ENCODE measurements around the gene PTCH2.
A peak's percentile ranks its signal among the peaks of the same experiment; 100 is the strongest.

Gene PTCH2, protein sequence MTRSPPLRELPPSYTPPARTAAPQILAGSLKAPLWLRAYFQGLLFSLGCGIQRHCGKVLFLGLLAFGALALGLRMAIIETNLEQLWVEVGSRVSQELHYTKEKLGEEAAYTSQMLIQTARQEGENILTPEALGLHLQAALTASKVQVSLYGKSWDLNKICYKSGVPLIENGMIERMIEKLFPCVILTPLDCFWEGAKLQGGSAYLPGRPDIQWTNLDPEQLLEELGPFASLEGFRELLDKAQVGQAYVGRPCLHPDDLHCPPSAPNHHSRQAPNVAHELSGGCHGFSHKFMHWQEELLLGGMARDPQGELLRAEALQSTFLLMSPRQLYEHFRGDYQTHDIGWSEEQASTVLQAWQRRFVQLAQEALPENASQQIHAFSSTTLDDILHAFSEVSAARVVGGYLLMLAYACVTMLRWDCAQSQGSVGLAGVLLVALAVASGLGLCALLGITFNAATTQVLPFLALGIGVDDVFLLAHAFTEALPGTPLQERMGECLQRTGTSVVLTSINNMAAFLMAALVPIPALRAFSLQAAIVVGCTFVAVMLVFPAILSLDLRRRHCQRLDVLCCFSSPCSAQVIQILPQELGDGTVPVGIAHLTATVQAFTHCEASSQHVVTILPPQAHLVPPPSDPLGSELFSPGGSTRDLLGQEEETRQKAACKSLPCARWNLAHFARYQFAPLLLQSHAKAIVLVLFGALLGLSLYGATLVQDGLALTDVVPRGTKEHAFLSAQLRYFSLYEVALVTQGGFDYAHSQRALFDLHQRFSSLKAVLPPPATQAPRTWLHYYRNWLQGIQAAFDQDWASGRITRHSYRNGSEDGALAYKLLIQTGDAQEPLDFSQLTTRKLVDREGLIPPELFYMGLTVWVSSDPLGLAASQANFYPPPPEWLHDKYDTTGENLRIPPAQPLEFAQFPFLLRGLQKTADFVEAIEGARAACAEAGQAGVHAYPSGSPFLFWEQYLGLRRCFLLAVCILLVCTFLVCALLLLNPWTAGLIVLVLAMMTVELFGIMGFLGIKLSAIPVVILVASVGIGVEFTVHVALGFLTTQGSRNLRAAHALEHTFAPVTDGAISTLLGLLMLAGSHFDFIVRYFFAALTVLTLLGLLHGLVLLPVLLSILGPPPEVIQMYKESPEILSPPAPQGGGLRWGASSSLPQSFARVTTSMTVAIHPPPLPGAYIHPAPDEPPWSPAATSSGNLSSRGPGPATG

DNA sequence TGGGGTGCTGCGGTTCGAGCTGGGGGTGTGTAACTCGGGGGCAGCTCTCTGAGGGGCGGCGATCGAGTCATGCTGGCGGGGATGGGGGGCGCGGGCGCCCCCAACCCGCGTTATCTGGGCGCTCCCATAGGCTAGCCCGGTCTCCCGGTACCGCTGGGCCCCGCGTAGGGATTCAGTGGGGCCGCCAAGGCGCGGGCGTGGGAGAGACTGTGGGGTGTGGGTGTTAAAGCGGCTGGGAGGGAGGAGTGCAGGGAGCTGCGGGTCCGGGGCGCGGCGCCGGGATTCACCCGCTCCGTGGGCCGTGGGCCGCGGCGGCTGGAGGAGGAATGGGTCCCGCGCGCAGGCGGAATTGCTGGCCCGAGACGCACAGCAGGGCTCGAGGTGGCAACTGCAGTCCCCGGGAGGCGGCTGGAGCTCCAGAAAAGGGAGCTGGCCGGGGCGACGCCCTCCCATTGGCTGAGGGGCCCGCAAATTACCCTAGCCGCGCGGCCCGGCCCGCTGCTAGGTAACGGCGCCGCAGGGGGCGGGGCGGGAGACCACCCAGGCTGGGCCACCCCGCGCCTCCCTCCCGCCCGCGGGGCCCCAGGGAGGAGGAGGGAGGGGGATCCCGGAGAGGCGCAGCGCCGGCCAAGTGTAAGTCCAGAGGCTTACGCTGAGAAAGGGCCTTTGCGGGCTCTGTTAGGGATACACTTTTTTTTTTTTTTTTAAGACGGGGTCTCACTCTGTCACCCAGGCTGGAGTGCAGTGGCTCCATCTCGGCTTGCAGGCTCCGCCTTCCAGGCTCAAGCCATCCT, at the start of gene PTCH2:
Gene PTCH2 (minus strand): TSS at position 392 of the 794 bp plus-strand sequence. CDS start 321 bp downstream, at position 71.
- DNase-seq (ENCODE audit: low spot score), result peak; percentile 80
- TF ChIP-seq, protein P1, sequence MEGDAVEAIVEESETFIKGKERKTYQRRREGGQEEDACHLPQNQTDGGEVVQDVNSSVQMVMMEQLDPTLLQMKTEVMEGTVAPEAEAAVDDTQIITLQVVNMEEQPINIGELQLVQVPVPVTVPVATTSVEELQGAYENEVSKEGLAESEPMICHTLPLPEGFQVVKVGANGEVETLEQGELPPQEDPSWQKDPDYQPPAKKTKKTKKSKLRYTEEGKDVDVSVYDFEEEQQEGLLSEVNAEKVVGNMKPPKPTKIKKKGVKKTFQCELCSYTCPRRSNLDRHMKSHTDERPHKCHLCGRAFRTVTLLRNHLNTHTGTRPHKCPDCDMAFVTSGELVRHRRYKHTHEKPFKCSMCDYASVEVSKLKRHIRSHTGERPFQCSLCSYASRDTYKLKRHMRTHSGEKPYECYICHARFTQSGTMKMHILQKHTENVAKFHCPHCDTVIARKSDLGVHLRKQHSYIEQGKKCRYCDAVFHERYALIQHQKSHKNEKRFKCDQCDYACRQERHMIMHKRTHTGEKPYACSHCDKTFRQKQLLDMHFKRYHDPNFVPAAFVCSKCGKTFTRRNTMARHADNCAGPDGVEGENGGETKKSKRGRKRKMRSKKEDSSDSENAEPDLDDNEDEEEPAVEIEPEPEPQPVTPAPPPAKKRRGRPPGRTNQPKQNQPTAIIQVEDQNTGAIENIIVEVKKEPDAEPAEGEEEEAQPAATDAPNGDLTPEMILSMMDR (IDR thresholded peaks at IDR 0.05; ENCODE audit: extremely low read depth, missing control alignments), result no peak

DNA sequence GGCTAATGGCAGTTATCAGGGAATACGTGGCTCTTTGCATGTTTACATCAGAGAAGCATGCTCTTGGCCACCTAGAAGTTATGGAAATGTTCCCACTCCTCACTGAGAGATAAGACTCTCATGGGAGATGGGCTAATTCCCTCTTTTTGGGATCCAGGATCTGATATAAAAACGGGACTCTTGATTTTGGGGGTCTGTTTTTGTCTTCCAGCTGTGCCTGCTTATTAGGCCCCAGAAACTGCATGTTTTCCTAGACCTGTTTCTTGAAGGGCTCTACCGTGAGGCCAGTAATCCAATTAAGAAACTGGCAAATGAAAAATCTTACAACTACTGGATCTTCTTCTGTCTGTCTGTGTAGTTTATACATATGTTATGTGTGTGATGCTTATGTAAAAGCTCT, 47.0 kb upstream of the PTCH2 start:
- DNase-seq (ENCODE audit: low spot score), result no peak
- TF ChIP-seq, protein P1 (IDR thresholded peaks at IDR 0.05; ENCODE audit: extremely low read depth, missing control alignments), result no peak

DNA sequence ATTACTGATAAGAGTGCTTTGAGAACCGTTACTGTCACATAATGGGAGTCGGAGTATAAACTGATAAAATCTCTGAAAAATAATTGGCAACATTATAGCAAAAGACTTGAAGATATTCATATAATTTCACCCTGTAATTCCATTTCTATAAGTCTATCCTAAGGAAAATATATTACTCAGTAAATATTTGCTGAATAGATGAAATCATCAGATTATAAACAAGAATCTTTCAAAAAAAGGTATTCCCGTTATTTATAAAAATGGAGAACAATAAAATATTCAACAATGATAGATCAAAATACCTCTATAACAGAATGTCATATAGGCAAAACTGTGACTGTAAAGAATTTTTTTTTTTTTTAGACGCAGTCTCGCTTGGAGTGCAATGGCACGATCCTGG, 42.4 kb upstream of the PTCH2 start:
- TF ChIP-seq, protein P1 (IDR thresholded peaks at IDR 0.05; ENCODE audit: extremely low read depth, missing control alignments), result no peak
- no peak for DNase-seq (ENCODE audit: low spot score)

DNA sequence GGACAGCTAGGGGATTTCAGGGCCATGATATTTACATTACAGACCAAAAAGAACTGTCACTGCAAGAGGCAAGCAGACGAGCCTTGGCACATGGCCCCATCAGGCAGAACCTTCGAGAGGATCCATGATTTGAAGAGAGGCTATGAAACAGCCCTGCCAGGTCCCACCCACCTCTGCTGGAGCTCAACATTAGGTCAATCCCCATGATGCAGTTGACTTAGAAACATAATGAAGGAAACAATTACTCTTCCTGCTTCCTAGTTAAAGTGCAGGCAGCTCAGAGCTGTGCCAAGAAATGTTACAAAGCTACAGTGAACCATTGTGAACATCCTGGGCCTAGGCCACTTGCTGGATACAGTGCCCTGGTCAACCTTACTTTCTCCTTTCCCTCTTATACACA, 41.7 kb upstream of the PTCH2 start:
- TF ChIP-seq, protein P1 (IDR thresholded peaks at IDR 0.05; ENCODE audit: extremely low read depth, missing control alignments), result no peak
- DNase-seq (ENCODE audit: low spot score), result no peak

DNA sequence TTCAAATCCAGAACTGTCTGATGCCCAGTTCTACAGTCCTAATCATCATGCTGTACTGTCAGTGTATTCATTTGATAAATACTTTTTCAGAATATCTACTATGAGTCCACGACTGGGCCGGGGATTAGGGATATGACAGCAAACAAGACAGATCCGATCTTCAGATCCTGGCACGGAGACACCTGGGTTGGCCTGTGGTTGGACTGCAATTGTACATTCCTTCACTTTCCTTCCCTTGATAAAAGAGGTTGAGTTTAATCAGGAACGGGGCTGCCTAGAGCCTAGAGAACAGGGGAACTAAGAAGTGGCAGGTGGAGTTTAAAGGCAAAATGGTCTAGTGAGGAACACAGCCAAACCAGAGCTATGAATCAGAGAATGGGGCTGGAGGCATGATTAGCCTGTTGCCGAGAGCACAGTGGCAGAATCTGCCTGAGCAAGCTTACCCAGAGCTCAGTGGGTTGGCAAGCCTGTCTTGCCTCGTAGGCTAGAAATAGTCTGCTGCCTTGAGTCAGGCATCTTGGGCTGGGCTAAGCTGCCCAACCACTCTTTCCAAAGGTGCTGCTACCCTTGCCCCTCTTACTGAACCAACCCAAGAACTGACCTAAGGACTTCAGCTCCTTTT, 38.1 kb upstream of the PTCH2 start:
- TF ChIP-seq, protein P1 (IDR thresholded peaks at IDR 0.05; ENCODE audit: extremely low read depth, missing control alignments), result no peak

DNA sequence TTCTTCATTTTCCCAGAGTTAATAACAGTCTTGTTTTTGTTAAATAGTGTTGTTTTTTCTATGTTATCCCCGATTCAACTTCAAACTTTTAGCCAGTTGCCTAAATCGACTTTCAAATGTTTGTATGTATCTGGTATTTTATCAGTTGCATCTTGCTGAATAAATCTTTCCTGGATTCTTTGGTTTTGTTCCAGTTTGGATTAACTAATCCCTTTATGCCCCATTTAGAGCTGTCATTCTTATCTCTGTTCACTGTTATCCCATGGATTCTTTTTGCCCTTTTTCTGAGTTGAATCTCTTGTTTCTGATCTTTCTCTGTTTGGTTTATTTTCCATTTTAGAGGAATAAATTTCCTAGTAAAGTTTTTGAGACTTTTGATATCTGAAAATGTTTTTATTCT, 31.1 kb upstream of the PTCH2 start:
- no peak for DNase-seq (ENCODE audit: low spot score)
- TF ChIP-seq, protein P1 (IDR thresholded peaks at IDR 0.05; ENCODE audit: extremely low read depth, missing control alignments), result no peak

More for the DNA sequence above, 38.1 kb upstream of the PTCH2 start:
- no peak for DNase-seq (ENCODE audit: low spot score)

All from GM20000 (cell line).